NCI-H1048 (cell line): Measurements from ENCODE around the gene ADGRL3.
"Not testable (repeated sequence)": the region's sequence is repeated elsewhere in the genome, so short reads cannot be mapped to it uniquely, and the experiment has no call there.

ENCODE experiments used
- DNase-seq: peaks from one replicate; lab custom pipeline; 2025; lab: John Stamatoyannopoulos, UW

Gene ADGRL3

GRCh38 chr4:61638591-61638990 lies 438.5 kb downstream of the ADGRL3 start:
- no peak for DNase-seq

DNA sequence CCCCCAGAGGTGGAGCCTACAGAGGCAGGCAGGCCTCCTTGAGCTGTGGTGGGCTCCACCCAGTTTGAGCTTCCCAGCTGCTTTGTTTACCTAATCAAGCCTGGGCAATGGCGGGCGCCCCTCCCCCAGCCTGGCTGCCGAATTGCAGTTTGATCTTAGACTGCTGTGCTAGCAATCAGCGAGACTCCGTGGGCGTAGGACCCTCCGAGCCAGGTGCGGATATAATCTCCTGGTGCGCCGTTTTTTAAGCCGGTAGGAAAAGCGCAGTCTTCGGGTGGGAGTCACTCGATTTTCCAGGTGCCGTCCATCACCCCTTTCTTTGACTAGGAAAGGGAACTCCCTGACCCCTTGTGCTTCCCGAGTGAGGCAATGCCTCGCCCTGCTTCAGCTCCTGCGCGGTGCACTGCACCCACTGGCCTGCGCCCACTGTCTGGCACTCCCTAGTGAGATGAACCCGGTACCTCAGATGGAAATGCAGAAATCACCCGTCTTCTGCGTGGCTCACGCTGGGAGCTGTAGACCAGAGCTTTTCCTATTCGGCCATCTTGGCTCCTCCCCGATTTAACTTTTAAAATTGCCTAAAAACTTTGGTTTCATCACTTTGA lies 446.7 kb downstream of the ADGRL3 start:
- not testable (repeated sequence) for DNase-seq

GRCh38 chr4:61648264-61648663 lies 448.1 kb downstream of the ADGRL3 start:
- DNase-seq: no peak

GRCh38 chr4:61657016-61657415 lies 456.9 kb downstream of the ADGRL3 start:
- no peak for DNase-seq

DNA sequence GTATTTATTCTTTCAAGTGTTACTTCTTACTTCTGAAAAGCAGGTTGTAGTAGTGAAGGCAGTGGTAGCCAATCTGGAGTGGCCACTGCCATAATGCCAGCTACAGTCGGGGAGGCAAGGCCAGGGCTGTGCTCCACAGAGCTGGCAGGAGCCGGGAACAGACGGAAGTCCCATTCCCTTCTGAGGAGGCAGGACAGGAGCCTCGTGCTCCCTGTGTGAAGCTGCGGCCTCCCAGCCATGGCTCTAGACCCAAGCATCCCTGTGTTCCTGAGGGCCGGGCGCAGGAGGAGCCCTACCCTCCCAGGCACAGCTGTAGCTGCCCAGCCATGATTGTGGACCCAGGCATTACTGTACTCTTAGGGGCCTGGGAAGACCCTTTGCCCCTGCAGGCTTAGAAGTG lies 461.8 kb downstream of the ADGRL3 start:
- no peak for DNase-seq

DNA sequence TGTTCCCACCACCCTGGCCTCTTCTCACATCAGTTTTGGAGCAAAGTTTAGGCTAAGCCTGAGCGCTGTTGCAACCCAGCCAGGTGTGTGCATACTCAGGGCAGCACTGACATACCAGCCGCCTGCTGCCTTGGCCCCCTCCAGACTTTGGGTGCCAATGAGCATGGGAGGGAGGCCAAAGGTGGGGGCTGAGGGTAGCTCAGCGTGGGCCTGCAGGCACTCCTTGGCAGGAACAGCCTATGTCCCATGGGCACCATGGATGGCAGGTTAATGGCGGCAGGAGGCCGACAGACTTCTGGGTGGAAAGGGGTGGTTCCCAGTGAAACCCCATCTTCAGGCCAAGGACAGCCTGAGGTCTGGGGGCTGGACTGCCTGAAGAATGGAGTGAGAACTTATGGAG lies 462.2 kb downstream of the ADGRL3 start:
- DNase-seq: no peak

DNA sequence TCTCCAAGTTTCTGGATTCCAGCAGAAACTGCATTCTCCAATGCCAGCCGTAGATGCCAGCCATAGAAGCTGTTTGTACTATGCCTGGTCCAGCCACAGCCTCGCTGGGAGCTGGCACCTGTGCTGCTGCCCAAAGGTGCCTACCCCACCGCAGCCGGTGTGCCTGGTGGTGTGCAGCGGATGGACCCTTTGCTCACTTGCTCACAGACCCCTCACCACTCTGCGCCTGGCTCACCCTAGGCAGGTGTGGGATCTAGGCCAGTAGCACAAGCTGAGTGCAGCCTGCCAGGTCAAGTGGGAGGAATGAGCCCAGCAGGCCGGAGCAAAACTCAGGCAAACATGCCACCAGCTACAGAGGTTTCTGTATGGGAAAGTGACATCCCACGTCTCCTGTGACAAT lies 463.2 kb downstream of the ADGRL3 start:
- no peak for DNase-seq

- no peak for DNase-seq
Observed at GRCh38 chr4:61665649-61666048, 465.5 kb downstream of the ADGRL3 start.

DNA sequence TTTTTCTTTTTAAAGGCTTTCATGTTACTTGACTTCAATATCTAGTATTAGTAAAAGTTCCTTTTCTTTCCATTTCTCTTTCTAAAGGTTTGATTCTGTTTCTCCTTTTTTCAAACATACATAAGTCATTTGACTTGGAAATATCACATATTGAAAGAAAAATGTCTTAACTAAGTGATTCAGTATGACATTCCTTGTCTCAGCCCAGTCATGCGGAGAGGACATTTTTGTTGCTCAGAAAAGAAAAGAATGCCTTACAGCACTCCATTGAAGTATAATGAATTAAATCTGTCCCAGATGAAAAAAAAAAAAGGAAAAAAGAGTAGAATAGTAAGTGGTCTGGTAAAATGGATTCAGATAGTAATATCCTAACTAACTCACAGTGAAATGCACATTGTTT lies 466.1 kb downstream of the ADGRL3 start:
- DNase-seq: no peak

- no peak for DNase-seq
Observed at GRCh38 chr4:61671599-61671998, 471.5 kb downstream of the ADGRL3 start.

- DNase-seq: no peak
Observed at GRCh38 chr4:61675464-61675863, 475.3 kb downstream of the ADGRL3 start.

GRCh38 chr4:61678297-61678696 lies 478.2 kb downstream of the ADGRL3 start:
- no peak for DNase-seq

GRCh38 chr4:61693520-61693919 lies 493.4 kb downstream of the ADGRL3 start:
- no peak for DNase-seq

GRCh38 chr4:61714387-61714911 lies 514.3 kb downstream of the ADGRL3 start:
- no peak for DNase-seq

DNA sequence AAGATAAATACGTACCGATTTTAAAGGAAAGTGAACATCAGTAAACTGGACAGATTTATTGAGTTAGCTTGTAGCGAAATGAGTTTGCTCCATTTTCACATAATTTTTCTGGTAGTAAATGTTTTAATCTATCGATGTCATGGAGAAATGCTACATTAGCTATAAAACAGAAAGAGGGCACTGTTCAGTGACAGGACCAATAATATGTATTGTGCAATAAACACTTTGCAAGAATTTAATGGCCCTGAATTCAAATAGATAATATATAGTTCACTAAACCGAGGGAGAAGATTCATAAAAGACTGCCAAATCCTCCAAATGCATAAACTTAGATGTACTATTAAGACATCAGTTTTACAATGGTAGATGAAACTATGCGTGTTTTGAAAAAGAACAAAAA lies 516.3 kb downstream of the ADGRL3 start:
- DNase-seq: no peak

DNA sequence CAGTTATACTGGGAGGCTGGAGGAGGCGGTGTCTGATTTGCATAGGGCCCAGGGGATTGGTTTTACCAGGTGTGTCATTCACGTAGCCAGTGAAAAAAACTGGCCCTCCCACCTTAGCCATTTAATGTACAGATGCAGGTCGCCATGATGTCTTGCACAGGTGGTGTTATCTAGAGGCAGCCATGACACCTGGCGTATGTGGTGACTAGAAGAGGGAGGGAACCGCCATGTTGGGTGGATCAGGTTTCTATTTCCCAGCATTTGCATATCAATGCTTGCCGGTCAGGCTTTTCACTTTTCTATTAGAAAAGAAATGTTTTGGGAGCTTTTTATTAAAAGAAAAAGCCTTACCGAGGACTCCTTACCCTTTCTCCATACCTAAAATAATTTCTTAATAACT lies 523.4 kb downstream of the ADGRL3 start:
- no peak for DNase-seq

GRCh38 chr4:61727286-61727685 lies 527.2 kb downstream of the ADGRL3 start:
- DNase-seq: no peak

DNA sequence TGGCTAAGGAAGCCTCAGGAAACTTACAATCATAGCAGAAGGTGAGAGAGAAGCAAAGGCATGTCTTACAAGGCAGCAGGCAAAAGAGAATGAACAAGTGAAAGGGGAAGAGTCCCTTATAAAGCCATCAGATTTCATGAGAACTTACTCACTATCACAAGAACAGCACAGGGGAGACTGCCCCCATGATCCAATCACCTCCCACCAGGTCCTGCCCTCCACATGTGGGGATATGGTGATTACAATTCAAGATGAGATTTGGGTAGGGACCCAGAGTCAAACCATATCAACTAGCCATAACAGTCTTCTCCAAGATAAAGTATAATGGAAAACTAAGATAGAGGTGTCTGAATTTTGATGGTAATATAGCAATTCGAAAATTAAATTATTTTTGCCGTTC lies 534.3 kb downstream of the ADGRL3 start:
- DNase-seq: no peak

GRCh38 chr4:61739887-61740286 lies 539.8 kb downstream of the ADGRL3 start:
- DNase-seq: no peak

DNA sequence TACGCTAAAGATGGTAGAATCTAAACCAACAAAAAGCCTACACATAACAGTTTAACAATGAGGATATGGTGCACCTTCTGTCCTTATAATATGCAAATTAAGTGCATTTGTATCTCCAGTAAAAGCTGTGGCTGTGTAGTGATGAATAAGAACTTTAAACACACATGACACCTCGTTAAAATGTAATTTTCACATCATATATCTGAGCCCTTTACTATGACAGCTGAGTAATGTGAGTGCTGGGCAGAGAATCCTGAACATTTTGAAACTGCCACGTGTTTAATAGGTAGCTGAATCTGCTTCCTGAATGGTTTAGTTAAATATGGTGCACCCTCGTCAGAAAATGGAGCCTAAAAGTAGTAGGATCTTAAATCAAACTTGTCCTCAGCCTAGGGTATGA lies 540.8 kb downstream of the ADGRL3 start:
- no peak for DNase-seq

- no peak for DNase-seq
Observed at GRCh38 chr4:61741327-61742096, 541.4 kb downstream of the ADGRL3 start.

DNA sequence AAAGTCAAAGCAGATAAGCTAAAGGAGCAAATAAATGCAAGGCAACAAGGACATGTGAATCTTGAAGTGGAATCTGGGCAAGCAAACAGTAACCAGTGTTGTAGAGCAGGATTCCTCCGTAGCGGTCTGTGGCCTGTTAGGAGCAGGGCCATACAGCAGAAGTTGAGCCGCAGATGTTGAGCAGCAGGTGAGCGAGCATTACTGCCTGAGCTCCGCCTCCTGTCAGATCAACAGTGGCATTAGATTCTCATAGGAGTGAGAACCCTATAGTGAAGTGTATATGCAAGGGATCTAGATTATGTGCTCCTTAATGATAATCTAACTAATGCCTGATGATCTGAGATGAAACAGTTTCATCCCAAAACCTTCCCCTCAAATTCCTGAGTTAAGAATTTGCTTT lies 550.7 kb downstream of the ADGRL3 start:
- no peak for DNase-seq

GRCh38 chr4:61752617-61753016 lies 552.5 kb downstream of the ADGRL3 start:
- no peak for DNase-seq

GRCh38 chr4:61753739-61754138 lies 553.6 kb downstream of the ADGRL3 start:
- DNase-seq: no peak
